ENCODE results near the gene LRMDA.

LRMDA gene

GRCh38 chr10:75540357-75540966 lies 109.0 kb downstream of the LRMDA start:
- DNase-seq (ENCODE audit: low read depth in 2 of 2), result no peak

GRCh38 chr10:75540981-75541380 lies 109.6 kb downstream of the LRMDA start:
- DNase-seq (ENCODE audit: low read depth in 2 of 2), result no peak

- no peak for DNase-seq (ENCODE audit: low read depth in 2 of 2)
Observed at GRCh38 chr10:75541411-75541810, 110.0 kb downstream of the LRMDA start.

GRCh38 chr10:75542084-75542483 lies 110.7 kb downstream of the LRMDA start:
- no peak for DNase-seq (ENCODE audit: low read depth in 2 of 2)

GRCh38 chr10:75542906-75543305 lies 111.5 kb downstream of the LRMDA start:
- DNase-seq (ENCODE audit: low read depth in 2 of 2), result no peak

GRCh38 chr10:75544386-75544785 lies 113.0 kb downstream of the LRMDA start:
- DNase-seq (ENCODE audit: low read depth in 2 of 2), result no peak

- DNase-seq (ENCODE audit: low read depth in 2 of 2), result no peak
Observed at GRCh38 chr10:75544993-75545706, 113.7 kb downstream of the LRMDA start.

GRCh38 chr10:75546004-75546403 lies 114.6 kb downstream of the LRMDA start:
- DNase-seq (ENCODE audit: low read depth in 2 of 2), result no peak

- no peak for DNase-seq (ENCODE audit: low read depth in 2 of 2)
Observed at GRCh38 chr10:75547391-75548298, 116.2 kb downstream of the LRMDA start.

GRCh38 chr10:75548356-75548755 lies 116.9 kb downstream of the LRMDA start:
- no peak for DNase-seq (ENCODE audit: low read depth in 2 of 2)

- no peak for DNase-seq (ENCODE audit: low read depth in 2 of 2)
Observed at GRCh38 chr10:75550191-75550590, 118.8 kb downstream of the LRMDA start.

- no peak for DNase-seq (ENCODE audit: low read depth in 2 of 2)
Observed at GRCh38 chr10:75552171-75552570, 120.7 kb downstream of the LRMDA start.

- no peak for DNase-seq (ENCODE audit: low read depth in 2 of 2)
Observed at GRCh38 chr10:75553550-75553949, 122.1 kb downstream of the LRMDA start.

- no peak for DNase-seq (ENCODE audit: low read depth in 2 of 2)
Observed at GRCh38 chr10:75555323-75555722, 123.9 kb downstream of the LRMDA start.

GRCh38 chr10:75556320-75556719 lies 124.9 kb downstream of the LRMDA start:
- DNase-seq (ENCODE audit: low read depth in 2 of 2), result no peak

GRCh38 chr10:75565286-75566251 lies 134.1 kb downstream of the LRMDA start:
- no peak for DNase-seq (ENCODE audit: low read depth in 2 of 2)

GRCh38 chr10:75568450-75569130 lies 137.2 kb downstream of the LRMDA start:
- DNase-seq (ENCODE audit: low read depth in 2 of 2), result no peak

GRCh38 chr10:75569506-75569905 lies 138.1 kb downstream of the LRMDA start:
- no peak for DNase-seq (ENCODE audit: low read depth in 2 of 2)

GRCh38 chr10:75572478-75572877 lies 141.1 kb downstream of the LRMDA start:
- no peak for DNase-seq (ENCODE audit: low read depth in 2 of 2)

- no peak for DNase-seq (ENCODE audit: low read depth in 2 of 2)
Observed at GRCh38 chr10:75575940-75576339, 144.5 kb downstream of the LRMDA start.

GRCh38 chr10:75582102-75582501 lies 150.7 kb downstream of the LRMDA start:
- no peak for DNase-seq (ENCODE audit: low read depth in 2 of 2)

Data from stimulated activated CD4-positive, alpha-beta T cell treated with anti-CD3 and anti-CD28 coated beads, Interleukin-12 subunit alpha, Interleukin-12 subunit beta, amount 100 ng/mL, for 24 hours (primary cell).